ENCODE results near the gene HSDL2.
"Not testable (repeated sequence)": the region's sequence is repeated elsewhere in the genome, so short reads cannot be mapped to it uniquely, and the experiment has no call there.

The HSDL2 gene

DNA sequence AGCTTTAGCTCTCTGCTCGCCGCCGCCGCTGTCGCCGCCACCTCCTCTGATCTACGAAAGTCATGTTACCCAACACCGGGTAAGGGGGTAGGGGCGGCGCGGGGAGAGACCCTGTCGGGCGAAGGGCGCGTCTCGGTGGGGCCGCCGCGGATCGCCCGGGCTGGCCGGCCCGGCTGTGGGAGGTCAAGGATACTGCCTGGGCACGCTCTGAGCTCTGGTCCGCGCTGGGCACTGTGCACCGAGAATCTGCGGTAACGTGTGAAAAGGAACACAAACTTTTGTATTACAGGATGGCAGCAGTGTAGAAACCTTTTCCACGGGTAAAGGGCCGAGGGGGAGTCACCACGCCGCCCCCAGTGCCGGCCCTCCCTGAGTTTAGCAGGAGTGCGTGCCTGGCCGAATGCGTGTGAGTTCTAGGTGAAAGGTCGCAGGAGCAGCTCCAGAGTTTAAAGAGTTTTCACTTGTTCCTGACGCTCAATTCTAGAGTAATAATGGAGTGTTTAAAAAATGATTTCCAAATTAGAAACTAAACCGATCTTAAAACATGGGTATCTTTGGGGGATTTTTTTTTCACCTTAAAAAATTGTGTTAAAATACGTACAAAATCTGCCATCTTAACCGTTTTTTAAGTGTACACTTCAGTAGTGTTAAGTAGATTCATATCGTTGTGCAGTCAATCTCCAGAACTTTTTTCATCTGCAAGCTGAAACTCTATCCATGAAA, at the start of gene HSDL2:
Gene HSDL2 (plus strand): TSS at position 7 of the 723 bp plus-strand sequence. CDS start 56 bp downstream, at position 63.
- no peak for FAIRE-seq

DNA sequence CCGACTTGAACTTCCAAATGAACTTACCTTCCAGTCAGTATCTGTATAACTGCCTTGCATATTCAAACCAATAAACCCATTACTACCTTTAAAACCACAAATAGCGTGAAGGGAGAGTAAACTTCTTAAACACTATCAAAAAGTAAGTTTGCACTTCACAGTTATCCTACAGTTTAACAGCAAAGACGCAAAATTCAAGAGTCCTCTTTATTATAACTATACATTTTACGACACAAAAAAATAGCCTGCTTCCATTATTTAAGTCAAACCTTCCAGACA, 48.3 kb upstream of the HSDL2 start:
- no peak for FAIRE-seq

GRCh38 chr9:112332214-112332613, 47.7 kb upstream of the HSDL2 start:
- FAIRE-seq = no peak

- no peak for FAIRE-seq
Measured at GRCh38 chr9:112332674-112332976, 47.3 kb upstream of the HSDL2 start.

DNA sequence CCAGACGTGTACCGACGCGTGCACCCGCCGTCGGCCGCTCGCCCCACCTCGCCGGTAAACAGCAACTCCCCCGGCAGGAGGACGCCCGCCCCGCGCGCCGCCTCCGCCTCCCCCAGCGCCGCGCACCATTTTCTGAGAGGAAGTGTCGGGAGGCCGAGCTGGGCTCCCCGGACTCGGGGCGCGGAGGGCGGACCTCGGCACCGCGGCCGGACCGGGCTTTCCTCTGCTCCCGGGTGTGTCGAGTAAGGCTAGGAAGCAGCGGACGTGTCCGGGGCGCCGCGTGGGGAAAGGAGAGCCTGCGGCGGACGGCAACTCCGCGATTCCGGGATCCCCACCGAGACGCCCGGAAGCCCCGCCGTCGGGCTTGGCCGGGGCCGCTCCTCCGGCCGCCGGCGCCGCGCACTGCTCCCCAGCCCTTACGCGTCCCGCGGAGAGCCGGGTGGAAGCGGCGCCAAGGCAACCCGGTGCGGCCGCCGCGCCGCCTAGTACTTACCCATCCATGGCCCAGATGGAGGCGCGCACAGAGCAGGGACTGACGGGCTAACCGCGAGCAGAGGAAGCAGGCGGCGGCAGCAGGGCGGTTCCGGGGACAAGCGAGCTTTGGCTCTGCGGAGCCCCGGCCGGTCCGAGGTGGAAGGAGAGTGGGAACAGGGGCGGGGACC, 46.8 kb upstream of the HSDL2 start, which contains the start of gene PTBP3:
Gene PTBP3 (minus strand): TSS at position 643 of the 662 bp plus-strand sequence. CDS start 35,754 bp downstream, outside the sequence.
- FAIRE-seq = no peak

- no peak for FAIRE-seq
Measured at GRCh38 chr9:112333639-112334431, 46.1 kb upstream of the HSDL2 start.

DNA sequence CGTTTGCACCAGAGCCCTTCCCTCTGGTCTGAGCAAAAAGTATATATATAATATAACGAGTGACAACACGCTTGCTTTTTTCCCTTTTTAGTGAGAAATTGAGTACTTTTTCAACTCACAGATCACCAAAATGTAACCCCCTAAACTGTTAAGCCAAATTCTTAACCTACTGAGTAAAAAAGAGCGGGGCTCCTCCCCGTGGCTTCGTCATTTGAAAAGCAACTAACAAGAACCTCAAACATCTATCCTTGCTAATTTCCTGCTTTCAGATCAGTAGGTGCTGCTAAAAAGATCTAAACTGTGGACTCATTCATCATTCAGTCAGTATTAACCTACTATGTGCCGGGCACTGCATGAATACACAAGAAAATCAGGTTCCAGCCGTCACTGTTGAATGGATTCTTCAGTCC, 45.5 kb upstream of the HSDL2 start:
- FAIRE-seq = peak; percentile 13

GRCh38 chr9:112337547-112337946, 42.4 kb upstream of the HSDL2 start:
- no peak for FAIRE-seq

DNA sequence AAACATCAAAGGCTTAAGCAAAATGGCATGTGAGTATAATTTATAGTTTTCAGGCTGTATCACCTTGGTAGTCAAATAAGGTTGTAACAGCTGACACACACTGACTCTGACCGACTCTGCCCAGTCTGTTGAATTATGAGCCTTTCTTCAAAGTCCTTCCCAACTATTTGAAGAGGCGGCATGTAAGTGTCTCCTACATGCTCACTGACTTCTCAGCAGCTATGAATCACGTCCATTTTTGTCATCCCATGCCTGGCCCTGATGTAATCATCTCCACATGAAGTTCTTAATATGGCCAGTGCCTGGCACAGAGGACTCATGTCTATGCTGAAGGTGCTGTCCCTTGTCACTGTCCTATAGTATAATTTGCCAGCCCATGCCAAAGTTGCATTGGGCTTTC, 41.3 kb upstream of the HSDL2 start:
- no peak for FAIRE-seq

DNA sequence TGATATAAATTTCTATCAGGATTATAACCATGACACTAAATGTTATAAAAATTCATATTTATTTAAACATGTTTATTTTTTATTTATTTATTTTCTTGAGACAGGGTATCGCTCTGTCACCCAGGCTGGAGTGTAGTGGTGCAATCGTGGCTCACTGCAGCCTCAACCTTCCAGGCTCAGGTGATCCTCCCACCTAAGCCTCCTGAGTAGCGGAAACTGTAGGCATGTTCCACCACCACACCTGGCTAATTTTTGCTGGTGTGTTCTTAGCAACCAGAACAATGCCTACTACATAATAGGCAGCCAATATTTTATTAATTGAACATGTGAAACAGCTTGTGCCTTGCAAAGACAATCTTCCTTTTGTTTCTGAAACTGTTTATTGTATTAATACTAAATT, 40.0 kb upstream of the HSDL2 start:
- no peak for FAIRE-seq

GRCh38 chr9:112341730-112342129, 38.2 kb upstream of the HSDL2 start:
- FAIRE-seq = no peak

GRCh38 chr9:112348257-112349007, 31.5 kb upstream of the HSDL2 start:
- FAIRE-seq = no peak

DNA sequence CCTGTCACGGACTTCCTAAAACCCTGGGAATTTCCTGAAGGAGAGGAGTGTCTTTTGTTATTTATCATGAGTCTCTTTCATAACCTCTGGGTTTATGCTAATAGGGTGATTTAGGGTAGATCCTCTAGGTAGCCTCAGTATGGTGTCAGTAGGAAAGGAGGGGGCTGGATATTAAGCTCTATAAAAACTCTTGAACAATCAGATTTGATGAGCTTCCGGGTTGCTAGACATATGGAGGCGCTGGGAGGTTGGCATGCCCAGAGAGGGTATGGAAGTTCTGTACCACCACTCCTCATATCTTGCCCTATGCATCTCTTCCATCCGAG, 30.9 kb upstream of the HSDL2 start:
- FAIRE-seq = no peak

- FAIRE-seq = no peak
Measured at GRCh38 chr9:112351184-112351583, 28.7 kb upstream of the HSDL2 start.

GRCh38 chr9:112352209-112352608, 27.7 kb upstream of the HSDL2 start:
- no peak for FAIRE-seq

- FAIRE-seq = no peak
Measured at GRCh38 chr9:112354081-112354743, 25.7 kb upstream of the HSDL2 start.

DNA sequence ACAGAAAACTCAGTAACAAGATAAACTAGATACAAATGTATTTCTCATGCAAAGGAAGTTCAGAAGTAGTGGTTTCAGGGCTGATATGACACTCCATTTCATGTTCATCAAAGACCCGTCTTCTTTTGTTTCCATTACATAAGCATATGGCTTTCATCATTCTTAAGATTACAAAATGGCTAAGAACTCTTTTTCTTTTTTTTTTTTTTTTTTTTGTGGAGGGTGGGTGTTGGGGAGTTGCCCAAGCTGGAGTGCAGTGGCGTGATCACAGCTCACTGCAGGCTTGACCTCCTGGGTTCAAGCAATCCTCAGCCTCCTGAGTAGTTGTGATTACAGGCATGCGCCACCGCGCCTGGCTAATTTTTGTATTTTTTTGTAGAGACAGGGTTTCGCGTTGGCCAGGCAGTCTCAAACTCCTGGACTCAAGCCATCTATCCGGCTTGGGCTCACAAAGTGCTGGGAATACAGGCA, 24.4 kb upstream of the HSDL2 start:
- FAIRE-seq = no peak

DNA sequence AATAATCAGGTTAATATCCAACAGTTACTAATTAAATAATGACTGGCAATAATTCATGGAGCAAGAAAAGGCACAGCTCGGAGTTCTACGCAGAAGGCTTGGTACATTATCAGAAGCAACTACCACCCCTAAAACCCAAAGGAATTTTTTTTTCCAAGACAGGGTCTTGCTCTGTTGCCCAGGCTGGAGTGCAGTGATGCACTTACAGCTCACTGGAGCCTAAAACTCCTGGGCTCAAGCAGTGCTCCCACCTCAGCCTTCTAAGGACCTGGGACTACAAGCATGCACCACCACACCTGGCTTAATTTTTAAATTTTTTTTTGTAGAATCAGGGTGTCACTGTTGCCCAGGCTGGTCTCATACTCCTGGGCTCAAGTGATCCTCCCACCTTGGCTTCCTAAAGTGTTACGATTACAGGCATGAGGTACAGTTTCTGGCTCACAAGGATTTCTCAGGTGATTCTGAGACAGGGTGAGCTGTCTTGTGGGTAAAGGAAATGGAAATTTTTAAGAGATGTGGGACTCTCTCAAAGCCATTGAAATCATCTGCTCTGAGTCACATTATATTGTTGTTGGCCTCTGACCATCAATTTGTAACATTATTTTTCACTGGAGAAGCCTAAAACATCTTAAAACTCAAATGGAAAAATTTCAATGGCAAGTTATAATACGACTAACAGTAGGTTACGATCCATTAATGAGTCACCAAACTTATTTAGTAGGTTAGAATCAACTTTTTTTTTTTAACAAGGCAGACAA, 19.7 kb upstream of the HSDL2 start:
- FAIRE-seq = no peak

DNA sequence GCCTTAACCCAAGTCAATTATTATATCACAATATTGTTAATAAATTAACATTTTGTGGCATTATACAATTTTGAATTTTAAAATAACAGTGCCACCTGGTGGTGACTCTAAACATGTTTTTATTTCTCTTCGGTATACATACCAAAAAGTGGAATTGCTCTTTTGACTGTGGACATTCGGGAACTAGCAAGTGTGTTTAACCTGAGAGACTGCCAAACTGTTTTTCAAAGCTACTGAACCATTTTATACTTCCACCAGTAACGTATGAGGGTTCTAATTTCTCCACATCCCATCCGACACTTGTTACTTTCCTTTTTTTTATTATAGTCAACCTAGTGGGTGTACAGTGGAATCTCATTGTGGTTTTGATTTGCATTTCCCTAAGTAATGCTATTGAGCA, 18.3 kb upstream of the HSDL2 start:
- peak; percentile 97 for FAIRE-seq

DNA sequence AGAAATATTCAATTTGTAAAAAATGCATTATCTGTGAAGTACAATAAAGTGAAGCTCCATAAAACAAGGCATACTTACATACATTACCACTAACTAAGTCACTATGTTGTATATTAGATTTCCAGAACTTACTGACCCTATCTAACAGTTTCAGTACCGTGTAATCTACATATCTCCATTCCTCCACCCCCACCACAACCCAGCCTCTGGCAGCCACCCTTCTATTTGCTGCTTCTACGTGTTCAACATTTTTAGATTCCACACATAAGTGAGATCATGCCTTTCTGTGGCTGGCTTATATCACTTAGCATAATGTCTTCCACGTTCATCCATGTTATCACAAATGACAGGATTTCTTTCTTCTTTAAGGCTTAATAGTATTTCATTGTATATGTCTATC, 15.1 kb upstream of the HSDL2 start:
- no peak for FAIRE-seq

DNA sequence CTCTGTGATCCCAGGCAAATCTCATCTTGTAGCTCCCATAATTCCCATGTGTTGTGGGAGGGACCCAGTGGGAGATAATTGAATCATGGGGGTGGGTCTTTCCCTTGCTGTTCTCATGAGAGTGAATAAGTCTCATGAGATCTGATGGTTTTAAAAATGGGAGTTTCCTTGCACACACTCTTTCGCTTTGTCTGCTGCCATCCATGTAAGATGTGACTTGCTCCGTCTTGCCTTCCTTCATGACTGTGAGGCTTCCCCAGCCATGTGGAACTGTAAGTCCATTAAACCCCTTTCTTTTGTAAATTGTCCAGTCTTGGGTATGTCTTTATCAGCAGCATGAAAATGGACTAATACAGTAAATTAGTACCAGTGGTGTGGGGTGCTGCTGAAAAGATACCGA, 14.7 kb upstream of the HSDL2 start:
- not testable (repeated sequence) for FAIRE-seq

DNA sequence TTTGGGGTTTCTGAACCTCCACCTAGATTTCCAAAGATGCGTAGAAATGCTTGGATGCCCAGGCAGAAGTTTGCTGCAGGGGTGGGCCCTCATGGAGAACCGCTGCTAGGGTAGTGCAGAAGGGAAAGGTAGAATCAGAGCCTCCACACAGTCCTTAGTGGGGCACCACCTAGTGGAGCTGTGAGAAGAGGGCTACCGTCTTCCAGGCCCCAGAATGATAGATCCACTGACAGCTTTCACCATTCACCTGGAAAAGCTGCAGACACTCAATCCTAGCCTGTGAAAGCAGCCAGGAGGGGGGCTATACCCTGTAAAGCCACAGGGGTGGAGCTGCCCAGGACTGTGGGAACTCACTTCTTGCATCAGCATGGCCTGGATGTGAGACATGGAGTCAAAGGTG, 13.3 kb upstream of the HSDL2 start:
- no peak for FAIRE-seq

Measured in G401.6 (cell line).